H9 (cell line): ENCODE measurements around the gene KRTAP1-1. TPM values are rescaled to one million over a fixed set of nuclear protein-coding genes. Genes with fewer than 3 reads are reported as not detected.

Experiments used
- DNase-seq: peaks from one replicate; pipeline ENCODE4 v3.0.0-alpha.2; 2017
- H2AFZ ChIP-seq: one replicate; pipeline ENCODE4 v1.6.1; 2013; ENCODE audit warnings: mild to moderate bottlenecking, low read length, control low read depth, moderate library complexity
- H2AK5ac ChIP-seq: 2 replicates; pipeline ENCODE4 v1.6.1; 2013; ENCODE audit warnings: low read length, control low read depth, mixed read lengths; ENCODE audit not compliant: insufficient read length
- H2BK120ac ChIP-seq: one replicate; pipeline ENCODE4 v1.6.1; 2013; ENCODE audit warnings: low read depth, mild to moderate bottlenecking, low read length, control low read depth, inconsistent platforms; ENCODE audit not compliant: poor library complexity, severe bottlenecking
- H2BK12ac ChIP-seq: 2 replicates; pipeline ENCODE4 v1.6.1; 2013; ENCODE audit warnings: low read length, control low read depth, mixed read lengths, low read depth; ENCODE audit not compliant: insufficient read length
- H2BK15ac ChIP-seq: 2 replicates; pipeline ENCODE4 v1.6.1; 2013; ENCODE audit warnings: low read depth, low read length, control low read depth
- H2BK20ac ChIP-seq: one replicate; pipeline ENCODE4 v1.6.1; 2013; ENCODE audit warnings: low read depth, mild to moderate bottlenecking, low read length, control low read depth, inconsistent platforms; ENCODE audit not compliant: poor library complexity, severe bottlenecking
- H2BK5ac ChIP-seq: 2 replicates; pipeline ENCODE4 v1.6.1; 2013; ENCODE audit warnings: low read length, control low read depth, mixed read lengths; ENCODE audit not compliant: insufficient read length
- H3K14ac ChIP-seq: 2 replicates; pipeline ENCODE4 v1.6.1; 2013; ENCODE audit warnings: low read length, control low read depth; ENCODE audit not compliant: insufficient read depth
- H3K18ac ChIP-seq: 2 replicates; pipeline ENCODE4 v1.6.1; 2013; ENCODE audit warnings: low read depth, mild to moderate bottlenecking, mixed read lengths, low read length, control low read depth; ENCODE audit not compliant: insufficient read length
- H3K23ac ChIP-seq: 2 replicates; pipeline ENCODE4 v1.6.1; 2013; ENCODE audit warnings: low read length, control low read depth, mixed read lengths, low read depth; ENCODE audit not compliant: insufficient read length
- H3K23me2 ChIP-seq: 2 replicates; pipeline ENCODE4 v1.6.1; 2013; ENCODE audit warnings: low read depth, mild to moderate bottlenecking, mixed read lengths, low read length, control low read depth; ENCODE audit not compliant: insufficient read length, poor library complexity, severe bottlenecking
- H3K27ac ChIP-seq: 2 replicates; pipeline ENCODE4 v1.5.1; 2013; ENCODE audit warnings: low read length, control low read depth, mixed read lengths, low read depth; ENCODE audit not compliant: insufficient read length
- H3K27me3 ChIP-seq: 2 replicates; pipeline ENCODE4 v1.6.1; 2013; ENCODE audit warnings: low read length, control low read depth, inconsistent platforms; ENCODE audit not compliant: insufficient read depth
- H3K4ac ChIP-seq: 2 replicates; pipeline ENCODE4 v1.6.1; 2013; ENCODE audit warnings: low read depth, mild to moderate bottlenecking, control low read depth, inconsistent platforms, low read length, moderate library complexity
- H3K4me1 ChIP-seq: 2 replicates; pipeline ENCODE4 v1.6.1; 2013; ENCODE audit warnings: low read length, control low read depth, inconsistent platforms; ENCODE audit not compliant: insufficient read depth
- H3K4me2 ChIP-seq: 2 replicates; pipeline ENCODE4 v1.6.1; 2013; ENCODE audit warnings: low read length, control low read depth, mixed read lengths; ENCODE audit not compliant: insufficient read length, insufficient read depth
- H3K56ac ChIP-seq: 2 replicates; pipeline ENCODE4 v1.6.1; 2013; ENCODE audit warnings: low read depth, mild to moderate bottlenecking, mixed read lengths, low read length, control low read depth; ENCODE audit not compliant: insufficient read length
- H3K79me1 ChIP-seq: 2 replicates; pipeline ENCODE4 v1.6.1; 2013; ENCODE audit warnings: low read depth, mild to moderate bottlenecking, moderate library complexity, low read length, control low read depth, inconsistent platforms; ENCODE audit not compliant: insufficient read depth, poor library complexity, severe bottlenecking
- H3K79me2 ChIP-seq: 2 replicates; pipeline ENCODE4 v1.6.1; 2013; ENCODE audit warnings: low read length, control low read depth, inconsistent platforms; ENCODE audit not compliant: insufficient read depth
- H3K9ac ChIP-seq: 2 replicates; pipeline ENCODE4 v1.6.1; 2013; ENCODE audit warnings: low read length, control low read depth, mixed read lengths; ENCODE audit not compliant: insufficient read length; ENCODE audit errors: extremely low read depth
- H3K9me3 ChIP-seq: one replicate; pipeline ENCODE4 v1.6.1; 2013; ENCODE audit warnings: low read depth, low read length, inconsistent platforms; ENCODE audit not compliant: control insufficient read depth
- H3T11ph ChIP-seq: one replicate; pipeline ENCODE4 v1.6.1; 2013; ENCODE audit warnings: mild to moderate bottlenecking, low read length, control low read depth, inconsistent platforms
- H4K20me1 ChIP-seq: one replicate; pipeline ENCODE4 v1.6.1; 2013; ENCODE audit not compliant: control insufficient read depth, insufficient read length, insufficient read depth
- H4K5ac ChIP-seq: 2 replicates; pipeline ENCODE4 v1.6.1; 2013; ENCODE audit warnings: low read depth, mild to moderate bottlenecking, mixed read lengths, low read length, control low read depth; ENCODE audit not compliant: insufficient read length
- H4K8ac ChIP-seq: replicated peaks from 2 replicates; pipeline ENCODE4 v1.6.1; 2013; ENCODE audit warnings: low read length, control low read depth, mixed read lengths, low read depth; ENCODE audit not compliant: insufficient read length
- H4K91ac ChIP-seq: 2 replicates; pipeline ENCODE4 v1.6.1; 2013; ENCODE audit warnings: low read depth, mild to moderate bottlenecking, moderate library complexity, mixed read lengths, low read length, control low read depth; ENCODE audit not compliant: insufficient read length
- H3K27ac Mint-ChIP-seq, 3 experiments: 2 replicates in 2 of 3; 3 replicates in 1 of 3; pipeline ENCODE4 v1.8.0; 2020 to 2021; ENCODE audit warnings: mixed read lengths in 3 of 3, mild to moderate bottlenecking in 1 of 3, moderate library complexity in 1 of 3
- H3K27me3 Mint-ChIP-seq: 2 replicates; pipeline ENCODE4 v1.8.0; 2021; ENCODE audit warnings: low read depth, mild to moderate bottlenecking, moderate library complexity, mixed read lengths
- H3K36me3 Mint-ChIP-seq, 3 experiments: 2 replicates in 2 of 3; 3 replicates in 1 of 3; pipeline ENCODE4 v1.8.0; 2020 to 2021; ENCODE audit warnings: low read depth in 3 of 3, mixed read lengths in 3 of 3; ENCODE audit not compliant: insufficient read depth in 1 of 3
- H3K4me1 Mint-ChIP-seq, 2 experiments: 2 replicates each; pipeline ENCODE4 v1.8.0; 2020; ENCODE audit warnings: mixed read lengths in 2 of 2
- H3K4me3 Mint-ChIP-seq, 2 experiments: 2 replicates in 1 of 2; 3 replicates in 1 of 2; pipeline ENCODE4 v1.8.0; 2020 to 2021; ENCODE audit warnings: mild to moderate bottlenecking in 2 of 2, mixed read lengths in 2 of 2, moderate library complexity in 1 of 2
- H3K9me3 Mint-ChIP-seq, 2 experiments: 2 replicates in 1 of 2; 3 replicates in 1 of 2; pipeline ENCODE4 v1.8.0; 2020; ENCODE audit warnings: mild to moderate bottlenecking in 2 of 2, mixed read lengths in 2 of 2, moderate library complexity in 1 of 2
- WGBS: extraction: QIAGEN DNeasy Blood & Tissue Kit; methylation state at CpG from one replicate; pipeline ENCODE4 v1.1.7; 2013; ENCODE audit warnings: missing lambda C conversion rate, low lambda C conversion rate, mixed read lengths; ENCODE audit not compliant: insufficient read length; ENCODE audit errors: extremely low coverage; 5-methylcytosine and 5-hydroxymethylcytosine counted together
- total RNA-seq: library from RNA; stranded (reverse); gene quantifications from 2 replicates; pipeline ENCODE4 v1.2.1, GENCODE V29; 2021
- TF ChIP-seq, protein P1 (sequence below): fragments of 200-600 bp; sonication (generic); conservative IDR thresholded peaks from 3 replicates; pipeline ENCODE4 v1.8.0; 2021; ENCODE audit warnings: antibody characterized with exemption, mild to moderate bottlenecking

KRTAP1-1 gene
- total RNA-seq, 1 experiment from 2014 or later: not detected

GRCh38 chr17:40996829-40997228, 44.4 kb downstream of the KRTAP1-1 start:
- Histone ChIP-seq H3K23ac (no peak overlapping the region), H3K27ac (no peak overlapping the region), H3K27me3 (no peaks in the 10 kb centered on the region), H2BK120ac (no peak overlapping the region), H4K8ac (no peak overlapping the region), H3K14ac (no peak overlapping the region), H3K9ac (no peak overlapping the region), H3K18ac (no peak overlapping the region), H3K79me1 (no peaks in the 10 kb centered on the region), H4K91ac (no peak overlapping the region), H4K20me1 (no peaks in the 10 kb centered on the region), H2AK5ac (no peak overlapping the region), H3K56ac (no peak overlapping the region), H3K9me3 (no peaks in the 10 kb centered on the region), H2BK15ac (no peak overlapping the region), H4K5ac (no peak overlapping the region), H2BK12ac (no peak overlapping the region), H2BK20ac (no peak overlapping the region), H2AFZ (no peak overlapping the region), H3K4ac (no peak overlapping the region), H3K79me2 (no peaks in the 10 kb centered on the region), H3T11ph (no peak overlapping the region), H3K4me2 (no peak overlapping the region), H2BK5ac (no peak overlapping the region), H3K4me1 (no peaks in the 10 kb centered on the region), H3K23me2 (no peaks in the 10 kb centered on the region)
- TF ChIP-seq, protein P1, sequence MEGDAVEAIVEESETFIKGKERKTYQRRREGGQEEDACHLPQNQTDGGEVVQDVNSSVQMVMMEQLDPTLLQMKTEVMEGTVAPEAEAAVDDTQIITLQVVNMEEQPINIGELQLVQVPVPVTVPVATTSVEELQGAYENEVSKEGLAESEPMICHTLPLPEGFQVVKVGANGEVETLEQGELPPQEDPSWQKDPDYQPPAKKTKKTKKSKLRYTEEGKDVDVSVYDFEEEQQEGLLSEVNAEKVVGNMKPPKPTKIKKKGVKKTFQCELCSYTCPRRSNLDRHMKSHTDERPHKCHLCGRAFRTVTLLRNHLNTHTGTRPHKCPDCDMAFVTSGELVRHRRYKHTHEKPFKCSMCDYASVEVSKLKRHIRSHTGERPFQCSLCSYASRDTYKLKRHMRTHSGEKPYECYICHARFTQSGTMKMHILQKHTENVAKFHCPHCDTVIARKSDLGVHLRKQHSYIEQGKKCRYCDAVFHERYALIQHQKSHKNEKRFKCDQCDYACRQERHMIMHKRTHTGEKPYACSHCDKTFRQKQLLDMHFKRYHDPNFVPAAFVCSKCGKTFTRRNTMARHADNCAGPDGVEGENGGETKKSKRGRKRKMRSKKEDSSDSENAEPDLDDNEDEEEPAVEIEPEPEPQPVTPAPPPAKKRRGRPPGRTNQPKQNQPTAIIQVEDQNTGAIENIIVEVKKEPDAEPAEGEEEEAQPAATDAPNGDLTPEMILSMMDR: no peak
- no peak for DNase-seq
- Mint-ChIP-seq H3K9me3 (no peaks in the 10 kb centered on the region), H3K4me3 (no peak overlapping the region), H3K4me1 (peaks cover 0 to 3% of the 10 kb centered on the region in 2 experiments; a peak in 1 of 4 replicates), H3K36me3 (no peaks in the 10 kb centered on the region; a peak in 1 of 7 replicates), H3K27ac (no peak overlapping the region), H3K27me3 (no peaks in the 10 kb centered on the region; the same call in 1 of the 2 replicates)
- no CpG with 5 or more reads among the region's 4 CpGs for WGBS
